CD4-positive, alpha-beta T cell treated with Interferon gamma for 1 hour (primary cell): ENCODE data around the gene SLC6A2.

ENCODE experiments used
- DNase-seq: peaks from one replicate; pipeline ENCODE4 v3.0.0-alpha.2; 2020

The SLC6A2 gene

DNA sequence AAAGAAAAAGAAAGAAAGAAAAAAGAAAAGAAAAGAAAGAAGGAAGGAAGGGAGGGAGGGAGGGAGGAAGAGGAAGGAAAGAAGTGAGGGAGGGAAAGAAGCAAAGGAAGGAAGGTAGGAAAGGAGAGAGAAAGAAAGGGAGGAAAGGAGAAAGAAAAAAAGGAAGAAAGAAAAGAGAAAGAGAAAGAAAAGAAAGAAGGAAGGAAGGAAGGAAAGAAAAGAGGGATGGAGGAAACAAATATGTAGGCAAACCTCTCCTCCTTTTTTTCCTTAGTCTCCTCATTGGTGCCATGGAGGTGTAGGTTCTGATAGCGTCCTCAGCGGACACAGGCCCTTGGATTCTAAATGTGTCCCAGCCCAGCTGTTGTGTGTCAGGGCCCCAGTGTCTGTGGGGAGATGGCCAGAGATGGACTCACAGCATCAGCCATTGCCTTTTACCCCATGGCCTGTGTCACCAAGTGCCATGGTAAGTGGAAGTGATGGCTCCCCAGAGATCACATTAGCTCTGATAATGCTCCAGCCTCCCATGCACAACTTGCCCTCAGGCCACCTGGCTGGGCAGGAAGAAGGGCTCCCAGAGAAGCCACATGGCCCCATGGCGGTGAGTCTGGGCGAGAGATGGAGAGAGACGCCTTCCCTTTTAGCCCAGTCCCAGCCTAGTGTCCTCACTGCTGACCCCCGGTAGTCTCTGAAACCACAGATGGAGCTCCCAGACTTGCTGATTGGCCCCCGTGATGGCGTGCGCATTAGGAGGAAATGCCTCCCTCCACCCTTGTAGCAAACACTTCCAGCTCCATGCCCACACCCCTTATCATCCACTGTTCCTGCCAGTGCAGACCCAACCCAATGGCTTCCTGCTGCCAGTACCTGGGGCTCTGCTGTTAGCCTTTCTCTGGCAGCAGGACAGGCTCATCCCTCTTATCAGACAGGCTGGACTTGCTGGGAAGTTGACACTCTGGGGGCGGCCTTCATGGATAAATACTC is 3.7 kb upstream of the SLC6A2 start:
- DNase-seq = no peak

DNA sequence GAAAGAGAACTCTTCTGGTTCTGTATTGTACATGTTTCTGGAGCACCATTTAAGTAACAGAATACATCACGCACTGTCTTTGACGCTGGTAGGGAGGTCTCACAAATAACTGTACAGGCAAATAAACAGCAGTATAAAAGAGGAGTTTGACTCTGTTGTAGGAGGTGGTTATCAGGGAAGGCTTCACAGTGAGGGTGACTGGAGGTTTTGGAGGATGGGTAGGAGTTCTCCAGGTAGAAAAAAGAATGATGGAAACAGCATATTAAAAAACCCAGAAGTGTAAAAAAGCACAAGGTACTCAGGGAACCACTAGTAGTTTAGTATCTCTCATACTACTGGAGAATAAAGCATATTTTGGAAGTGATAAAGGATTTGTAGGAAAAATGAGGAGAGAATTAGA is 2.7 kb upstream of the SLC6A2 start:
- DNase-seq = no peak

DNA sequence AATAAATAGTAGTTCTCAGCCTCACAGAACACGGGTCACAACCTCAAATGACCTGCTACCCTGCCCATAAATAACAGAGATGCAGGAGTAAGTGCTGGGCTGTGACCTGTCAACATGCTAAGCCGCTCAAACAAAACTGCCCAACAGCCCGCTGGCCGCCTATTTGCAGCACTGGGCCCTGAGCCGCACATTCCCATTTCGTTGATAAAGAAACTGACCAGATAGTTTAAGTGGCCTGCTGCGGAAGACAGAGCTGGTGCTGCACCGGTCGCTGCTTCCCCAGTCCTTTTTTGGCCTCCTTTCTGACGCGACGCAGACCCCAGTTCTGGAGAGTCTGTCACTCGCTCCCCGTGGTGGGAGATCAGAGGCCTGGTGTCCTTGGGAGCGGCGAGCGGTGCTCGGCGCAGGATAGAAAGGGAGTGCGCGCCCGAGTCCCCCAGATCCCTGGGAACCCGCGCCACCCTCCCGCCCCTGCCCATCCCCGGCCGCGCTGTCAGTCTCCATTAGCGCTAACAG is 349 bp upstream of the SLC6A2 start:
- no peak for DNase-seq

DNA sequence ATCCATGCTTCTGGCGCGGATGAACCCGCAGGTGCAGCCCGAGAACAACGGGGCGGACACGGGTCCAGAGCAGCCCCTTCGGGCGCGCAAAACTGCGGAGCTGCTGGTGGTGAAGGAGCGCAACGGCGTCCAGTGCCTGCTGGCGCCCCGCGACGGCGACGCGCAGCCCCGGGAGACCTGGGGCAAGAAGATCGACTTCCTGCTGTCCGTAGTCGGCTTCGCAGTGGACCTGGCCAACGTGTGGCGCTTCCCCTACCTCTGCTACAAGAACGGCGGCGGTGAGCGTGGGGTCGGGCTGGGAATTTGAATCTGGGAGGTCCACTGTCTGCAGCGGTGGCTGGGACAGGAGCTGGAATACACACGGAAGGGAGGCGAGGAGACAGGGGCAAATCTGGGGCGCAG is 904 bp downstream of the SLC6A2 start:
- no peak for DNase-seq

DNA sequence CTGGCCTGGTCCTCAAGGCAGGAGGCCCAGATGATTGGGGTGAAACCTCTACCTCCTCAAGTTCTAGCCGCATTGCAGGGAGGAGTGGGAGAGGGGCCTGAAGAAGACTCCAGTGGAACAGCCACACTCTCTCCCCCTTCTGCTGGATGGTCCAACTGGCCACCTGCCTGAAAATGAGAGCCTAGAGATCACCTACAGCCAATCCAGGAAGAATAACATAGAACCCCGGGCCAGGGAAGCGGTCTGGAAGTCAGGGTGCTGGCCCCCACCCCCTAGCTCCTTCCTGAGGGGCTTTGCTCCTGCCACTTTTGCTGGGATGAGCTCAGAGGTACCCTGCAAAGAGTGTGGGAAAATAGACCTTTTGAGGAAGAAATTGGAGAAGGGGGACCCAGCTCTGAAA is 1.8 kb downstream of the SLC6A2 start:
- no peak for DNase-seq

DNA sequence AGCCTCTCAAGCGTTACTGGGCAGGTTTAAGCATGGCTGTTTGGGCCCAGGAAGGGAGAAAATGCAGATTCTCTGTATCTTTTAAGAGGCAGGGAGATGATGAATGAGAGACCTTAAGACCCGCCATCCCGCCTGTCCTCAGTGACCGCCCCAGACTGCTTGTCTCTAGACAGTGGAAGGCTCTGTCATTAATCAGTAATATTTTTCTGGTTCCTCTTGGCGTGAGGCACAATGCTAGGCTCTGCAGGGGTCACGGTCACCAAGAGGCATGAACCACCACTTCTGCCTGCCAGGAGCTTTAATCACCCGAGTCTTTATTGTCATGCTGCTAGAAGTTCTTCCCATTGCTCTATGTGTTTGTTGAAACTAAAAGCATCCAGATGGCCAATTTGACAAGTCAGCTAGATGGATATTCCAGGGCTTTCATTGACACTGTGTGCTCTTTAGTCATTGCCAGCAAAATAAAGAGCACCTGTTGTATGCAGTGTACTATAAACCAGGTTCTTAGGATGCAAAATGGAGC is 3.2 kb downstream of the SLC6A2 start:
- DNase-seq = no peak

DNA sequence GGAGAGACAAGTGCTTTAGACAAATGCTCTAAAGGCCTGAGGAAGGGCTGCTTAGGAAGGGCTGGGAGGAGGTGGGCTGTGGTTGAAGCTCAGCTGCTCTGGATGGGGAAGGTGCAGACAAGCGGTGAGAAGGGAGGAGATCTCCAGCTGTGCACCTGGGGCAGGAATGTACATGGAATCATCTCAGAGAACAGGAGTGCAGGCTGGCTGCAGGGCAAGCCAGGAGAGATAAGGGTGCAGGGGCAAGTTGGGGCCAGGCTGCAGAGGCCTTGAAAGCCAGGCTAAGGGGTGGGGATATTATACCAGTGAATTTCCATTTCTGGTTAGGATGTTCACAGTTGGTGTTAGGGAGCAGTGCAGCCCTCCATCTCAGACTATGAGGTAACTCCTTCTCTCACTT is 4.2 kb downstream of the SLC6A2 start:
- no peak for DNase-seq

DNA sequence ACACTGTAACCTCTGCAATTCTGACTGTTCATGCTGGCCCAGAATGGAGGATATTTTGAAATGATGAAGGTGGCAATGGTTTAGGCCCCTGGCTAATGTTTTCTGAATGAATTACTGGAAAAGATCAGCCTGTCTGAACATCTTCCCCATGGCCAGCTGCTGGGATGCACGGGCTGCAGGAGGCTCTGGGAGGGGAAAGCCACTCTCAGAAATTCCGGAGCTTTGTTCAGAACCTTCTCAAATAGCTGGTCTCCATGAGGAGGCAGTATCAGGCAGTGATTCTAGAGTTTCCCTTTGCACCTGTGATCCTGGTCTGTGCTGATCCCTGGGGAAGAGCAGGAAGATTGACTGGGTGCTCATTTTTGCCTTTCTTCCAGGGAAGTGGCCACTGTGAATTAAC is 5.0 kb downstream of the SLC6A2 start:
- DNase-seq = no peak

DNA sequence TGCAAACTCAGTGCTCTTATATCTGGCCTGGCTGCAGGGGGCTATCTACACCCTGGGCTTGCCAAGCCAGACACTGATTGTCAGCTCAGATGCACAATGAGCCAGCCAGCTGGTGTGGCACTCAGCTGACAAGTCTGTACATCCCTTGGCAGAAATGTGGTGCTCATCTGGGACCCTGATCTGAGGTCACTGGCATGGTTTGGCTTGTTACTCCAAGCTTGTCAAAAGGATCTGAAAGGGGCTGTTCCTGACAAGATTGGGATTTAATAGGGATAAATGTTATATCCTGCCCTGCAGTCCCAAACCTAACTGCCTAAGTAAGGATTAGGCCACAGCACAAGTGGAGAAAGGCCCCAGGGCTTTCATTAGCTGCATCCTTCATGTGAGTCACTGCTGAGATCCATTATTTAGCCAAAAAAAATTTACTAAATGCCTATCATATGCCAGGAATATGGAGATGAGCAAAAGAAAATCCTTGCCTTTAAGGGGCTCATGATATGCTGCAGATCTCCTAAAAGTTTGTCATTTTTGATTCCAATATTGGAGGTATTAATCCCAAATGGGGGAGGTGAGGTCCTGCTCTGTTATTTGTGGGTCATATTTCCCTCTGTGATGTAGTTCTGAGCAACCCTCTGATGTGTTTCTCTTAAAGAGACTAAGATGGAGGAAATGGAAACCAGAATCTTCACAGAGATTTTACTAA is 6.3 kb downstream of the SLC6A2 start:
- DNase-seq = no peak

DNA sequence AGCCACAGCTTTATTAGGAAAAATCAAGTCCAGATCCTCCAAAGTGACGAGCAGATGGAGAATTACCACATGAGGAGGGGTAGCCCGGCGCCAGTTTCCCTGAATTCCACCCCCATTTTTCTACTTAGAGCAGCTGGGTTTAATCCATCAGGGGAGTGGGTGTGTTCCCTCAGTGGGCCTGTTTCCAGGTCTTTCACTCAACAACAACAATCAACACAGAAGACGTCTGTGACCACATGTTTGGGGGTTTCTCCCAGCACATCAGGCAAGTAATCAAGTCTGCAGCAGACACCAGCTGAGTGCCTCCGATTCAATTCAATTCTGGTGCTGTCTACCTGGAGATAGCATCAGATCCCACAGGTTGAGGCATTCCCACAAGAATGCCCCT is 6.8 kb downstream of the SLC6A2 start:
- no peak for DNase-seq

DNA sequence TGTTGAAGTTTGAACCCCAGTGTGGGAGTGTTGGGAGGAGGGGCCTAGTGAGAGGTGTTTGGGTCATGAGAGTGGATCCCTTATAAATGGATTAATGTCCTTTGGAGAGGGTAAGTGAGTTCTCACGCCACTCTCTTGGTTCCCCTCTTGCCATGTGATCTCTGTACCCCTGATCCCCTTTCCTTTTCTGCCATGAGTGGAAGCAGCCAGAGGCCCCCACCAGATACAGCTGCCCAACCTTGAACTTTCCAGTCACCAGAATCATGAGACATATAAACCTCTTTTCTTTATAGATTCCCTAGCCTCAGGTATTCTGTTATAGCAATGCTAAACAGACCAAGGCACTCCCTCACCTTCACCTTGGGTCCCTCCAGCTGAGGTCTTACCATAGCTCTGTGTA is 7.4 kb downstream of the SLC6A2 start:
- DNase-seq = no peak

DNA sequence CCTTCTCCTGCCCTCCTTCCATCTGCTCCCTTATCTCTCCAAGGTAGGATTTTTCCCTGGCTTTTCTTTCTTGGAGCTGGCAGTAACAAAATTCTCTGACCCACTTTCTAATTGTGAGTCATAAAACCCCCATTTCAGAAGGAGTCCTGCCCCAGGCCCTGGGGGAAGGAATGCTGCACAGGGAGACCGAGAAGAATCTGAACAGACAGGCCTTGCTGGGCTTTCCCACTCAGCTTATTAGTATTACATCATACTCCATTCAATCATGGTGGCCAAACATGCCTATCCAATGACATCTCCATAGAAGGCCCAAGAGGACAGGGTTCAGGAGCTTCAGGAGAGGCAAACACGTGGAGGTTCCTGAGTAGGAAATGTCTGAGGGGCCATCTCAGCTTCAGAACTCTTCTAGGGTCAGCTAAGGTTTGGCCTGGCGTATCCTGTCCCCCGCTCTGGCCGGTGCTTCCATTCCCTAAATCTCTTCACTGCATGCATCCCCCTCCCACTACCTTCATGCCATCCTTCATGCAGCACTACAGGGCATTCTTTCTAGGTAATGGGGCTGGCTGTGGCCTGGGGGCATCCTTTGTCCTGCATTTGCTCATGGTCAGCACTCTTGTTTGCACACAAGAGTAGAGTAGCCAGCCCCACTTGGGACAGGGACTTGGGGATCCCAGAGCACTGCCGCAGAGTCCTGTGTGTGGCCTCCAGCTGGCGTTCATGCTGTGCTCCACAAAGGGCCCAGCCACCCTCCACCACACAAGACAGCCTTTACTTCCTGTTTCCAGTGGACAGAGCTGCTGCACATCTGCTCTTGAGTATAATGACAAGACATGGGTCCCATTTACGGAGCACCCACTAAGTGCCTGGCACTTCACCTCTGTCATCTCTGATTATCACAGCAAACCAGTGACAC is 8.2 kb downstream of the SLC6A2 start:
- DNase-seq = no peak

DNA sequence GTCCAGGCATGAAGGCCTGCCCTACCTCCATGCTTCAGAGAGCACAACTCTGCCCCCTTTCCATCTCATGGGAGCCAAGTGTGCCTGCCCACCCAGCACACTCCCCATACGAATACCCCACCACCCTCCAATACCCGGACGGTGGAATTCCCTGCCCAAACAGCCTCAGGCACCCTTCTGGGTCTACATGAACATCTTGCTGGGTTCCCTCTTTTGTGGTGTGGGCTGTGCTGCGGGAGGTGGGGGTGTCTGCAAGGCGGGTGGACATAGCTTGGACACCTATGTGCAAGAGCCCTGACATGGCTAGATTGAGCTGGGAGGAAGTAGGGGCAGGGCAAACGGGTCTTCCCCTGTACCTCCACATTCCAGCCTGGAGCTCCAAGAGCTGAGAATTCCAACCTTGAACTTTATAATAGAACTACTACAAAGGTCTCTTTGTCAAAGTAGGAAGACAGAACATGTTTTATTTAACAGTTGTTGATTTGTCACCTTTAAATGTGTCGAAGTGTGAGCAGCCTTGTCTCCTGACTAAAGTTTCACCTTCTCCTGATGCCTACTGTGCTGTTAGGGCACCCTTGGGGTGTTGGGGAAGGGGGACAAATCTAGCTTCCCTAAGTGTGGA is 9.1 kb downstream of the SLC6A2 start:
- DNase-seq = no peak

DNA sequence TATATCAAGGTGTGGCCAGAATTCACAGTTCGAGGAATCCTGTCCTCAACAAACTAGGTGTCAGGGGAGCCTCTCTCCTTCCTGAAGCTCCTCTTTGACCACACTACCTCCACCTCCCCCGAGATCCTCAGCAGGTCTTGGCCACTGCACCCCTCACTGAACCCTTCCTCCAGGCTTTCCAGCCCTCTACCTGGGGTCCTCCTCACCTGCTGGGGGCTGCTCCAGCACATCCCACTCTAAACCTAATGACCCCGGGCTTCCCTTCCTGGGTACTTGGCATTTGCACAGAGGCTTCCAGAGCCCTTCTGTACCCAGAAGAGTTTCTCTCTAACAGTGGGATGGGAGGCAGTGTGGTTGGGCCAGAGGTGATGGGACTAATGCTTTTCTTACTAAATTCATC is 9.7 kb downstream of the SLC6A2 start:
- no peak for DNase-seq

DNA sequence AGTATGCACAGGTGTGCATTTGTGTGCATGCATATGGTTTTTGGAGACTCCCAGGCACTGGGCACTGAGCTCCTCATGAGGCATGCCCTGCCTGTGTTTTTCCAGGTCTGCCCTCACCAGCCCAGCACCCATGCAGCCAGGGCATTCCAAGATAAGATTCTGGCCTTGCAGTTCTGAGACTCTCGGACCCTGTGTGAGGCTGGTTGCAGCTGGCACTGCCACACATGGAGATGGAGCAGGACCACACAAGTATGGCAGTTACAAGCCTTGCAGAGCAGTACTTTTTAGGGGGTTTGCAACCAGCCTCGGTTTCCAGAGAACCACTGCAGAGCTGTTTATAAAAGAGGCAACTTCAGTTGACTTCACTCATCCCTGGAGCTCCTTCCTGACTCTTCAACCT is 10.2 kb downstream of the SLC6A2 start:
- DNase-seq = no peak

DNA sequence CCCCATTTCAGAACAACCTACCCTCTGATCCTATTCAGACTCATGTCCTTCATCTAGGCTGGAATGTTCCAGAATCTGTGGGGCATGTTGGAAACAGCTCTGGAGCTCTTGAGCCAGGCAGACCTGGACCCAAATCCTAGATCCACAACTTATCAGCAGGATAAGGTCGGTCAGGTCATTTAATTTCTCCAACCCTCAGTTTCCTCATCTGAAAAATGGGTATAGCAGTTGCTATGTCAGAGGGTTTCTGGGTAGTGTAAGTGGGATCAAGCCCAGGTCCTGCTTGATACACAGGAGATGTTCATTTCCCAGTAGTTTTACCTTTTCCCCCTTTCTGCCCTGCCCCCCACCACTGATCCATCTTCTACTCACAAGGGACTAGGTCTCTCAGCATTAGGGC is 12.0 kb downstream of the SLC6A2 start:
- DNase-seq = no peak

DNA sequence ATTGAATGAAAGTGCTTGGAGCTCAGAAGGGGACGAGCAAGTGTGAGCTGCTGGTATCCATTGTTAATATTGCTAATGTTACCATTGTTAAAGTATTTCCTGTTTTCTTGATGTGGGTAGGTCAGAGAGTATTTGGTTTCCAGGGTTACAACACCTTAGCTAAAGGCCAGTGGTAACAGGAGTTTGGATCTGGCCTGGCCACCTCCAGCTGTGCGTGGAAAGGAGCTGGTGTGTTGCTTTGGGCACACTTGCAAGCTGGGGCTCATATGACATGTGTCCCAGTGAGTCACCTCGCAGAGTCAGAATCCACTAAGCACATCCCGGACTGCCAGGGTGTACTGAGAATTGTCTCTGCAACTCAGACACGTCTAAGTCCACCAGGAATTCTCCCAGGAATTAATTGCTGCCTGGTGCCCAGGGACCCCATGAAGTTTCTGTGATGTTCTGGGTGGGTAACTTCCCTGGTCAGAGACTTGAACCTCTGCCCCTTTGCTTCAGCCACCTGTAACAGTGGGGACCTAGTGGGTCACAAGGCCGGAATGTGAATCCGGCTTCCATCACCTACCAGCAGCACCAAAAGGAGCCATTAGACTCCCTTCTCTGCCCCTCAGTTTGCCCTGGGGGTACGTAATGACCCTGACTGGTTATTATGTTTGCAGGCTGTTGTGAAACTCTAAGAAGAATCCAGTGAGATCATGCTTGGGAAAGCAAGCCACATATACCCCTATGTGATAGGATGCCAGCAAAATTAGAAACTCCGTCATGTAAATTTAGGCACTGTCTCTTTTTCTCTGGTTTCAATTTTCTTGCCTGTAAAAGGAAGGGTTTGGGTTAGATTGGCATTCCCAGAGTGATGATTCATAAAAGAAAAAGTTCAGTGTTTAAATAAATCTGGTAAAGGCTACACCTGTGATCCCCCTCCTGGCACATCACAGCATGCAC is 12.8 kb downstream of the SLC6A2 start:
- no peak for DNase-seq

DNA sequence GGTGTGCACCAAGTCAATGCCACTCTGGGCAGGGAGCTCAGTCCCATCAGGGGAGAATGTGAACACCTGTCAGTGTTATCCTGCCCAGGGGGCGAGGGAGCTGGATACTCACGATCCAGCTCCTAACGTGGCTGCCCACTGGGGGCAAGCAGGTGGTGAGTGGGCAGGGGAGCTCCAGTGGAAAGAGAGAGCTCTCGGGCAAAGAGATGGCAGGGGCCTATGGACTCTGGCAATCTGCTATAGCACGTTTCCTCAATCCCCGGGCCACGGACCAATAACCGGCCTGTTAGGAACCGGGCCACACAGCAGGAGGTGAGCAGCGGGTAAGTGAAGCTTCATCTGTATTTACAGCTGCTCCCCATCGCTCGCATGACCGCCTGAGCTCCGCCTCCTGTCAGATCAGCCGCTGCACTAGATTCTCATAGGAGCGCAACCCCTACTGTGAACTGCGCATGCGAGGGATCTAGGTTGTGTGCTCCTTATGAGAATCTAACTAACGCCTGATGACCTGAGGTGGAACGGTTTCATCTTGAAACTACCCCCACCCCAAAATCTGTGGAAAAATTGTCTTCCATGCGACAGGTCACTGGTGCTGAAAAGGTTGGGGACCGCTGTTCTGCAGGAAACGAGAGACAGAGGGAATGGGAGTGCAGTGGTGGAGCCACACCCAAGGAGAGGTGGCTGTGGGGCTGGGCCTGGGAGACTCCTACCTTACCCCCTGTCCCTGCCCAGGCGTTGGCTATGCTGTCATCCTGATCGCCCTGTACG is 15.6 kb downstream of the SLC6A2 start:
- no peak for DNase-seq

DNA sequence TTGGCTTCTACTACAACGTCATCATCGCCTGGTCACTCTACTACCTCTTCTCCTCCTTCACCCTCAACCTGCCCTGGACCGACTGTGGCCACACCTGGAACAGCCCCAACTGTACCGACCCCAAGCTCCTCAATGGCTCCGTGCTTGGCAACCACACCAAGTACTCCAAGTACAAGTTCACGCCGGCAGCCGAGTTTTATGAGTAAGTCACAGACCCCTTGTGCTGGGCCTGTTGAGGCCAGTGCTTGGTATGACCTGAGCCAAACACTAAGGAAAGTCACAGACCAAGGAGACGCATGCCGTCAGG is 16.1 kb downstream of the SLC6A2 start:
- no peak for DNase-seq

DNA sequence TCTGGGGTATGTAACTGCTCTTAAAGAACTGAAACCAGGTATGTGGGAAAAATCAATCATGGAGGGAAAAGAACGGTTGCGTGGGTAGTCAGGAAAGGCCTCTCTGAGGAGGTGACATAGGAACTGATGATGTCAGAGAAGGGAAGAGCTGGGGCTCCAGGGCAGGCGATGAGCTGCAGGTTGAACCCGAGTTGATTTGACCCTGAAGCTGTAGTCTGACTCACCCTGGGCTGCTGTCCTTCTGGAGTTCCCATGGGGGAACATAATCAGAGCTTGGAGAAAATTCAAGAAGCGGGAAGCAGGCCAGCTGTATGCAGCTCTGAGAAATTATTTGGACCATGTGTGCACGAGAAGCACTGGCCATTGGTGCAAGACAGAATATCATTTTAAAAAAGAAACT is 16.7 kb downstream of the SLC6A2 start:
- no peak for DNase-seq
